ENCODE measurements around the gene UCP2.

The UCP2 gene, protein sequence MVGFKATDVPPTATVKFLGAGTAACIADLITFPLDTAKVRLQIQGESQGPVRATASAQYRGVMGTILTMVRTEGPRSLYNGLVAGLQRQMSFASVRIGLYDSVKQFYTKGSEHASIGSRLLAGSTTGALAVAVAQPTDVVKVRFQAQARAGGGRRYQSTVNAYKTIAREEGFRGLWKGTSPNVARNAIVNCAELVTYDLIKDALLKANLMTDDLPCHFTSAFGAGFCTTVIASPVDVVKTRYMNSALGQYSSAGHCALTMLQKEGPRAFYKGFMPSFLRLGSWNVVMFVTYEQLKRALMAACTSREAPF

DNA sequence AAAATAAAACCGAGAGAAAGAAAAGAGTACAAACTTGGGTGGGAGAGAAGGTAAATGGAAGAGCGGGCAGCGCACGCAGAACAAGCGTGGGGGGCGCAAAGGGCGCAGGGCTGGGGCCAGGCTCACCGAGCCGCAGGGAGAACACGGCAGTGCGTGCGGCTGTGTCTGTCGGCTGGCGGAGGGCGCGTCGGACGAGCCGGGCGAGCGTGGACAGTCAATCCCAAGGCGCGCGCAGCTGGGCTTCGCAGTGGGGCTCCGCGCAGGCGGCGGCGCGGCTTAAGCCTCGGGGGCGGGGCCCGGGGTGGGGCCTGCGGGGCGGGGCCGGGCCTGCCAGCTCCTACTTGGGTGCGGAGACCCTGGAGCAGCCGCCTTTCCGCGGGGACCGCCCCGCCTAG lies at the start of gene UCP2:
UCP2 (minus strand) TSS at position 249 of the 395 bp plus-strand sequence. CDS start 4,465 bp downstream, outside the sequence.
- peak; percentile 87 for DNase-seq

DNA sequence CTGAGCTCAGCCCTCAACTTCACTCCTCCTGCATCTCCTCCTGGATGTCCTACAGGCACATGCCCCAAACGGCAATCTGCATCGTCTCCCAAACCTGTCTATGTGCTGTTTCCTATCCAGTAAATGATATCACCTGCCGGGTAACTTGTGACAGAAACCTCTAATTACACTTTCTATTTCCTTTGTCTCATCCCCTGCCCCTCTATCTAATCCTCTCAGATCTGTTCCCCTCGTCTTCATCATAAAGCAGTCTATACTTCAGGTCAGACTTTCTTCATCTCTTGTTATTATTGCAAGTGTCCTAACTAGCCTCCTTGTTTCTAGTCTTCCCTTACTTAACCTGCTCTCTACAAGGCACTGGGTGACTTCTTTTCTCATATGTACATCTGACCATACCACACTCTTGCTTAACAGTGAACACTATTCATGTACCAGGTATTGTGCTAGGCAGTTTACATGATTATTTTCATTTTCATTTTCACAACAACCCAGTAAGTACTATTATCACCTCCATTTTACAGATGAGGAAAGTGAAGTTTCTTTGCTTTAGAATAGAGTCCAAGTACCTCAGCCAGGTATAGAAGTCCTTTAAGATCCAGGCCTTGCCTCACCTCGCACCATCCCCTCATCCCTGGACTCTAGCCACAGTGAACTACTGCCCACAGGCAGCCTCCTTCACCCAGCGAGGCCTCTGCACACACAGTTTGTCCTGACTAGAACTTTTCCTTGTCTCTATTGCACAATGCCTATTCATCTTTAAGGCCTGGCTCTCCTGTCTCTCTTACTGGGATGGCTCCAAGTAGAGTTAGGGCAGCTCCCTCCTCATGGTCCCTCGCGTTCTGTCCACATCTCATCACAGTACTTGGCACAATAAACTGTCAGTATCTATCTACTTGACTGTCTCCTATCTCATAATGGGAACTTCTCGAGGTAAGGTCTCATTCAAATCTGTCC lies 48.4 kb upstream of the UCP2 start:
- no peak for DNase-seq

DNA sequence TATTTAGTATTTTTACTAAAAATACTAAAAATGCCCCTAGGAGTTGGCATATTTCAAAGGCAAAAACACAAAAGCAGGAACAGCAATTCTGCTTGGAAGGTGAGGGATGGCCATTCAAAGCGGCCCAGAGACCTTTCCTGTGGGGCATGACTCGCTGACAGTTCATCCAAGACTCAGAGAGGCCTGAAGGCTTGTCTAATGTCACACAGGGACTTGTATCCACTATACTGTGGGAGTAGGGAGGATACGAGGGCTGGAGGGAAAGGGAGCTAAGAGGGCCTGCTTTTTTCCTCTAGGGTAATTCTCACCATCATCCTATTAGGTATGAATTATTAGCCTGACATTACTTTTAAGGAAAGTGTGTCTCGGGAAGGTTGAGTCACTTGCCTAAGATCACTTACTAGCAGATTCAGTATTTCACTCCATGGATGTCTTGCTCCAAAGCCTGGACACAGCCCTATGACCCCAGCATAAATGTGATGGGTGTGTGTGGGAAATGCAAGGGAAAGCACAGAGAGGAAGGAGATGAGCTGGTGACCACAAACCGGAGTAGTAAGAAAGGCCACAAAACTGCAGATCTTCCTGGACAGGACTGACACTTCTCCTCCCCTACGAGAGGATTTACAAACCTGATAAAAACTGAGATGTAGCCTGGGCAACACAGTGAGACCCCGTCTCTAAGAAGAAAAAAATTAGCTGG lies 43.0 kb upstream of the UCP2 start:
- DNase-seq: no peak

DNA sequence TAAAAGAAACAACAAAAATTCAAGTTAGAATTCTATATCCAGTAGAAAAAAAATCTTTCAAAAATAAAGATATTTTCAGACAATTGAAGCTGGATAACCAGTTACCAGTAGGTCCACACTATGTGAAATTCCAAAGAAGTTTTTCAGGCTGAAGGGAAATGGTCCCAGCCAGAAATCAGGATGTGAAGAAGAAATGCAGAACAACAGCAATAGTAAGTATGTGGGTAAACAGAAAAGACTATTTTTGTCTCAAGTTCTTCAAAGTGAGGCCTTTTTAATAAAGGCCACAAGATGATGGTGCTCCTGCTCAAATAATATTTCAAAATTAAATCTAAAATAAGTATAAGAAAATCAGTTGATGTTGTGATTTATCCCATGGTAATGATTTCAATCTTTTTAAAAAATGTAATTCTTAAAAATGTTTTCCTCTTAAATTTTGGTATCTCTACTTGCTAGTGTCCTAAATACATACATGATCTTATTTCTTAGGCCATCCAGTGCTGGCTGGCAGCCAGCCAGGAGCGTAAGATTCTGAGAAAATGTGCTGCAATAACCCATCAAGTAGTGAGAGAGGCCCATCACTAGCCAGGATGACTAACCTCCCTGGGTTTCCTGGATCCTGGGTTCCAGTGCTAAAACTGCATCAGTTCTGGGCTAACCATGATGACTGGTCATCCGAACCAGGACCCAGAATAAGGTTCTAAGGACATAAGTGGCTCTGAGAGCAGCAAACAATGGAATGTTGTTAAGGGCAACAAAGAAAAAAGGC lies 41.8 kb upstream of the UCP2 start:
- DNase-seq: no peak

DNA sequence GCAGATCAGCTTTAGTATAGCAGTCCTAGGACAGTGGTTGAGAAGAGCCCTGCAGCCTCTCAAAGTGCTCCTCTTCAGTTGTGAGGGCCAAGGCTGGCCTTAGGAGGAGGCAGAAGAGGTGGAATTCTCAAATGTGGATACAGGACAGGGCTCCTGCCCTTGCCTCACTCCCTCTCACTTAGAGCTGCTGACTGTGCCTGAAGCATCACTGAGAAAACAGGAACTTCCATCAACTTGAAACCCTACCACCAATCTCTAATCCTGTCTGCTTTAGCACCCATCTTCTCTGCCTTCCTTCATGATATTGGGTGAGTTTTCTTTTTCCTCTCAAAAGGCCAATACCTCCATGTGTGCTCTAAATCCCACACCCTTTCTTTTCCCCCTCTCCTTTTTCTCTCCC lies 40.6 kb upstream of the UCP2 start:
- DNase-seq: no peak

DNA sequence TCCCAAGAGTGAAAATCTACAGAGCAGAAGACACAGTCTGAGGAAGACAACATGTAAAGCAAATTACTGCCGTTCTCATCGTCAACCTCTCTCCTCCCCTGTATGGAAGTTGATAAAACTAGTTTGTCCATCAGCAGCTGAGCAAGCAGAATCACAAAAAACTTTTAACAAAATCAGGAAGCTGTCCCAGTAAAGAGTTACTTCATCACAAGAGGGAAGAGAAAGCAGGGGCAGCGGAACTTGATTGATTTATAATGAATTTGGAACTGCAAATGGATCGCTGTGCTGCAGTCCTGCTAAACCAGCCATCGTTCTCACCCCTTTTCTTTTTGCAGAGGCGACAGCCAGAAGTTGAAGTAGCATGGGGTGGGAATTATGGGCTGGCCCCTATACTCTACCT lies 39.9 kb upstream of the UCP2 start:
- DNase-seq: no peak

DNA sequence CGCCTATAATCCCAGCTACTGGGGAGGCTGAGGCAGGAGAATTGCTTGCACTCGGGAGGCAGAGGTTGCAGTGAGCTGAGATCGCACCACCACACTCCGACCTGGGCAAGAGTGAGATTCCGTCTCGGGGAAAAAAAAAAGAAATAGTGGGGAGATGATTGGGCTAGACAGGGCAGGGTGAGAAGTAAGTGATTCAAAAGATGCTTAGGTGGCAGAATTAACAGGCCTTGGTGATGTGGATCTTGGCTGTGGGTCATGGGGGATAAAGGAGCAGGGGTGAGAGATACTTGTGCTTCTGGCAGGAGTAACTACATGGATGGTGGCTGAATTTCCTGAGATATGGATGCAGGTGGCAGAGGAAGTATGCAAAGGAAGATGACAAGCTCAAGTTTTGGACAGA lies 39.4 kb upstream of the UCP2 start:
- no peak for DNase-seq

DNA sequence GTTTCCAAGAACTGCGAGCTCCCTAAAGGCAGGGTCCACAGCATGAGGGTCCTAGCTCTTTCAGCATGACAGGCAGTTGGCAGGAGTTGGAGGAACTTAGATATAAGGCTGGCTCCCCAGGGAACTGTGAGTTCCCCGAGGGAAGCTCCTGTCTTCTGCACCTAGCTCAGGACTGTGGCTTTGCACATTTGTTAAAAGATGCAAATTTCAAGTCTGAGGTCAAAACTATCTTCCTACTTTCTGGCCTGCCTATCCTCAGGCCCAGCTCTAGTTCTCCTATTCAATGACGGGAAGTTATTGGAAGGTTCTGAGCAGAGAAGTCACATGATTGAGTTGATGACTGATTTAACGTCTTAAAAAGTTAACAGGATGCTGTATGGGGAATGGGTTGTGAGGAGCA lies 37.9 kb upstream of the UCP2 start:
- no peak for DNase-seq

DNA sequence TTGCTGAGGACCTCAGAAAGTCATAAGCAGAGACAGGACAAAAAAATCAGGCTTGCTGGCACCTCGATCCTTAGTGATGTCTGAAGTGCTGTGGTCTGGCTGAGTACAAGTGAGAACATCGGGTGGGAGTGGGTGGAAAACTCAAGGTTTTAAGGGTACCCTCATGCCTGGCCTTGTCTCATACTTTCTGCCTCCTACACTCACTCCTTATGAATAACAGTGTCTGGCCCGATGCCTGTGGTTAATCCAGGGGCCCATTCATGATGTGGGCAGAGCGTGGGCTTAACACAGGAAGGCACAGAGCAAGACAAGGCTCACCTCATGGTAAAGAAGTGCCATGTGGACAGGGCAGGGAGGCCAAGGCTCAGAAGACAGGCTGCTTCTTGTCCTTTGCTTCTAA lies 37.2 kb upstream of the UCP2 start:
- DNase-seq: no peak

DNA sequence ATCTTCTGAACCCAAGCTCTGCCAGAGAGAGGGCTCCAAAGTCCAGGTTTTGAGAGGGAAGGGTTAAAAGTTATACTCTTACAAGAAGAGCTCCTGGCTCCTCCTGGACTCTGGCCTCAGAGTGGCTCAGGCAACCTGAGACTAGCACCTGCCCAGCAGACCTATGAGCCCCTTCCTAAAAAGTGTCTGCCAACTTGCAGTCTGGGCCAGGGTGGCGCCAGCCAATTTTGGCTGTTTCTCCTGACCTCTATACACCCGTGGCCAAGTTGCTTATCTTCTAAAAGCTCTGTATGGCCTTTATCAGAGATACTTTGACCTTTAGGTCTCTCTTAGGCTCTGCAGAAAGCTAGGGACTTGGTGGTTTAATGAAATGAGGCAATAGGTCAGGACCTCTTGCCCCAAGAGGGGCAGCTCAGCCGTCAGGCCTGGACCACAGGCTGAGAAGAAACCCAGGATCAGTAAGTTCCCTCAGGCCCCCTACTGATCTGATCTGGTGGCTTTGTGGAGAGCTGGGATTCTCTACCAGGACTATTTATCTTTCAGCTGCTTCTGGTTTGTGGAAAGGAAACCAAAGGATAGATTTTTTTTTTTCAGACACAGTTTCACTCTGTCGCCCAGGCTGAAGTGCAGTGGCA lies 36.6 kb upstream of the UCP2 start:
- no peak for DNase-seq

DNA sequence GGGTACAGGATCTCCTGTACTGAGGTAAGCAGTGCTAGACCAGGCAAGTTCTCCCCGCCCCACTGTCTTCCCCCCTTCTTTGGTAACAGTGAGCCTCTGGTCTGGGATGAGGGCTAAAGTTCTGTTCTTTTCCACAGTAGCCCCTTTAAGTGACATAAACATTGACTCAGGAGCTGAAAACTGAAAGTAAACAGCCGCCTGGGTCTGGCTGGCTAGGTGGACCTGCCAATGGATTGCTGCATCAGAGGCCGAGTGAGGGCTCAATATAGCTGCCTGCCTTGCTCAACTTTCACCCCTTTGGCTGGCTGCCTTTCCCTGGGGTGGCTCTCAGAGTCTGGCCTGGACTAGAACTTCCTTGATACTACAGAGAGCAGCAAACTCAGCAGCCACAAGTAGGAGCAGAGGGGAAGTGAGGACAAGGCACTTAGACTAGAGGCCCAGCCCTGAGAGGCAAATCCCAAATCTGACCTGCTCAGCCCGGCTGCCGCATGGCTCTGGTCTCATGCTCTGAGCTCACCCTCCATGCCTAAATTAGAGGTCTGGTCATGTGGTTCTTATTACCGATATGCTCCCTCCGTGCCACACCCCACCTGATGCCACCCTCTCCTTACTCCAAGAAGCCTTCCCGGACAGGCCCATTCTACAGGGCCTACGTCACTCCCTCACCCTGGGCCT lies 35.8 kb upstream of the UCP2 start:
- peak; percentile 66 for DNase-seq

DNA sequence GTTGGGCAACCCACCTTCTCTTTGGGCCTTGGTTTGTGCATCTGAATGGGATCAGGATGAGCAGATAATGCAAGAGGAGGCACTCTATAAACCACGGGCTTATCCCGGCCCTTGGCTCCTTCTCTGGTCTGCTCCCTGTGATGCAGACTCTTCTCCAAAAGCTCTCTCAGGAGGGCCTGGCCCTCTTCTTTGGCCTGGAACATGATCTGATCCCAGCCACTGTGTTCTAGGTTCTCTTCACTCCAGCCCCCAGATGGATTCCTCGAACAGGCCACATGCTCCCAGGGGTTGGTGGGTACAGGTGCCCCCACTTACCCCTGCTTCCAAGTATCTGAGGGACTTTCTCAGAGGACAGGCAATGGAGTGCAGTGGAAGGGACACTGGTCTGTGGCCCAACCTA lies 35.0 kb upstream of the UCP2 start:
- no peak for DNase-seq

DNA sequence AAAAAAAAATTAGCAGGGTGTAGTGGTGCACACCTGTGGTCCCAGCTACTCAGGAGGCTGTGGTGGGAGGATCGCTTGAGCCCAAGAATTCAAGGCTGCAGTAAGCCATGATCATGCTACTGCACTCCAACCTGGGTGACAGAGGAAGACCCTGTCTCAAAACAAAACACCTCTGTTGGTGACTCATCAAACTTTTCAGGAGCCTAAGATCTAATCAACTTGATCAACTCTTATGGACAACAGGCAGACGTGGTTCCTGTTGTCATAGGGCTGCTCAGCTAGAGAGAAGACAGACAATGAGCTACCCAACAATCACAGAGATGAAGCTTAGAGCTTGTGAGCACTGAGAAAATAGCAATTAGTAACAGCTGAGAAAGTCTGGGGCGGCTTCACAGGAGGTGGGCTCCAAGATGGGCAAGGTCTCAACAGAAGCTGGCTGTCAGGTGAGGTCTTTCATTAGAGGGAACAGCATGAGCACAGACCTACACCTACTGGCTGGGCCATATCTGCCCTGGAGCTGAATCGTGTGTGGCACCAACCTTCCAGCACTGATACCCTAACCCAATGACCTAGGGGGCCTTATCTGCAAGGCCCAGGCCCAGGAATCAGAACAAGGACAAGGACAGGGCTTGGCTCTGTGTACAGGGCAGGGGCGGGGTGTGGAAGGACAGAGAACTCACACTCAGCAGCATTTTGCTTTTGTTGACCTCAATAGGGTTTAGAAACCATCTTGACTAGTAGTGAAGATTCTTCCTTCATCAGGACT lies 33.5 kb upstream of the UCP2 start:
- no peak for DNase-seq

DNA sequence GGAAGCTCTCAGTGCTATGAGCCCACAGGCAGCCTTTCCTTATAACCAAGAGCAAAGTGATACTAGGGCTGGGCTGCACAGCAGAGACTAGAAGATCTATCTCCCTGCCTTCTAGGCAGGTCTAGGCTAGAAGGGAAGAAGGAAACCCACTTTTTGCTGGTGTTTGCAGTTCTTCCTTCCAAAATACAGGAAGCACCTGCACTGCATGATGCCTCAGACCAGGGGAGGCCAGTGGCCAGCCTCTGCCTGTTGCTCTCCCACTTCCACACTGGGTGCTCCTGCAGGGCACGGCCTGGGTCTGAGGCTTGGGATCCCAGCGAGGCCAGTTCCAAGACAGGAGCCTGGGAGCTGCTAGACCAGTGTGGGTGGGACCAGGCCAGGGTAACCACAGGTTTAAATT lies 32.2 kb upstream of the UCP2 start:
- DNase-seq: no peak

DNA sequence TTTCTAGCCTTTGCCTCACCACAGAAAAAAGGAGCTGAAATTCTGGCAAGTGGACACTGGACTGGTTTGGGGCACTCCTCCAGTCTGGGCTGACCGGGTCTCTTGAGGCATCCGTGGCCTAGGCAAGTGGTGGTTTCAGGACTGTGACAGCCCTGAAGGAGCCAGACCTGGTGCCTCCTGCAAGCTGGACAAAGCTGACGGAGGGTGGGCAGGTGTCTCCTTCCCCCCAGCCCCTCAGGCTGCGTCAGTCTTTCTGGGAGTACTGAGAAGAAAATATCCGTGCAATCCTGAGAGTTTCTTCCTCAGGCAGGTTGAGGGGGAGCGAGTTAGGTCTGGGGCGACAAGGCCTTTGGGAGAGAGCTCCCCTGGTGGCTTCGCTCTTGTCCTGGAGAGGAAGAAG lies 30.5 kb upstream of the UCP2 start:
- DNase-seq: no peak

DNA sequence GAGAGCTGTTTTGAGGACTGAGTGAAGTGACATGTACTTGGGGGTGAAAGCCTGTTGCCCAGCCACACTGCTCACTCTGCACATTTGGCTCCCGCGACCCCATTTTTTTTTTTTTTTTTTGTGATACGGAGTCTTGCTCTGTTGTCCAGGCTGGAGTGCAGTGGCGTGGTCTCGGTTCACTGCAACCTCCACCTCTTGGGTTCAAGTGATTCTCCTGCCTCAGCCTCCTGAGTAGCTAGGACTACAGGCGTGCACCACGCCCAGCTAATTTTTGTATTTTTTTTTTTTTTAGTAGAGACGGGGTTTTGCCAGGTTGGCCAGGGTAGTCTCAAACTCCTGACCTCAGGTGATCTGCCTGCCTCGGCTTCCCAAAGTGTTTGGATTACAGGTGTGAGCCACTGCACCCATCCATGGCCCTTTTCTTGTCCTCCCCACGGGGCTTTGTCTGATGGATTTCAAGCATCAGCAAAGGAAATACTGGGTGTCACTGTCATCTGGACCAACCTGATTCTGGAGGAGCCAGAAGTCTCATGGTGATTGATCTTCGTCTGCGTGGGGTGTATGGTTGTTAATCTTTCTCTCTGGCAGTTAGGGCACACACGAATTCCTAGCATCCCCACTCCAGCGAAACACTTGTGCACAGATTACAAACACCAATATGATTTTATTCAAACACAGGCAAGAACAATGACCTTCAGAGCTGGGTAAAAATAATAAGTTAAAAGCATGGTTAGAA lies 29.6 kb upstream of the UCP2 start:
- DNase-seq: no peak

DNA sequence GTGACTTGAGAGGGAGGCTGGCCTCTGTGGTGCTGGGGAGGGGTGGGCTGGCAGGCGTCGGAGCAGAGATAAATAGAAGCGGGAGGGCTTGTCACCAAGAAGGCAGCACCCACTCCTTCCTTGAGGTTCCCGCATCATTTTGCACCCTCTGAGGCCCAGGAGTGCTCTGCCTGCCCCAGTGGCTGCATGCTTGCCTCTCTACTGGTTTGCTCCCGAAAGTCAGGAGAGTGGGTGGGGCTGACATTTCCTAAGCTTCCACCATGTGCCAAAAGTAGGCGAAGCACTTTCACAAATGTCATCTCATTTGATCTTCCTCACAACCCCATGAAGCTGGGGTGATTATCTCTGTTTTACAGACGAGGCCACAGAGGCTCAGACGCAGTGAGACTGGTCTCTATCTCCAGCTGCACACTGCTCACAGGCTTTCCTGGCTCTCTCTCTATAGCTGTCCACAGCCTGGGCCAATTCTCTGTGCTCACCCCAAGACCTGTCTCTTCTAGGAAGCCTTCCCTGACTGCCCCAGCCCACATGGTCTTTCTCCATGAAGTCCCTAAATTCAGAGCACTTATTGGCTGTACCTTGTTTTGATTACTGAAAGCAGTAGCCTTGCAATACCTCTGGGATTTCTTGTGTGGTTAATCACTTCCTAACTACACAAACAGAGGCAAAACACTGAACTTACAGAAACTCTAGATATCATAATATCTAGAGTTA lies 28.9 kb upstream of the UCP2 start:
- no peak for DNase-seq

DNA sequence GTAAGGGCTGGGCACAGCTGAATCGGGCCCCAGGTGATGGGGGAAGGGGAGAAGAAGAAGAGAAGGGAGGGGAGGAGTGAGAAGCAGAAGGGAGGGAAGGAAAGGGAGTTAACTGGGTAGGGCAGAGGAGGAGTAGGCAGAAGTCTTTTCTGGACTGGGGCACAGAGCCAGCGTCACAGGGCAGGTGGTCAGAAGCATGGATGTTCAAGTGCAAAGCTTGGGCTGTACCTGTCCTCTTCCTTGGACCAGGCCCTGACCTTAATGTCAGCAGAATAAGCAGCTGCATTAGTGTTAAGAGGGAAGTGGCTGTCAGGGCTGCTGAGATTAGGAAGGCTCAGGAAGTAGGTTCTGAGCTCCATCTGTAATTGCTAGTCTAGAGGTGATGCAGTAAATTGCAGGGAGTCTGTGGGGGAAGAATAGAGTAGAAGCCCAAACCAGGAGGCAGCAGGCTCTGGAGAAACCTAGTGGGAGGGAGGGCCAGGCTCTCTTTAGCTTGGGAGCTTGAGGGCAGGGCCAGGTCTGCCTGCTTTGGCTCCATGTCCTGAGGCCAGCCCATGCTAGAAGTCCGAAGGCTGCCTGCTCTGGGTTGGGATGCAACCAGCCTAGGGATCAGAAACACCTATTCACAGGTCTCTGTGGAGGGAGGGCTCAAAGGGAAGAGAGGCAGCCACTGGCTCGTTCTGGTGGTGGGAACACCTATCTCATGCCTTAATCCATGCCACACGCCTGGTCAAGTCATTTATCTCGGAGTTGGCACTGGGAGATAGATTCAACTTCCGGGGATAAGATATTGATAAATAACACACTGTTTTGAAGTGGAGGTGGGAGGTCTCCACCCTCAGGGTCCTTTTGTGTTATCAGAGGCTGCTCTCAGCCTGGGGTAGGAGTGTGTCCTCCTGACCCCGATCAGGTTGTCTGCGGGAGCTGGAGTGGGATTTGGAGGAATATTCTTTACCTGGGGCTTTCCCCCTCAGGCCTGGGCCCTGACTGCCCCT lies 28.0 kb upstream of the UCP2 start:
- DNase-seq: no peak
